Endothelial cell of umbilical vein (primary cell): Measurements from ENCODE around the gene POLD3. TPM values are rescaled to one million over a fixed set of nuclear protein-coding genes. Genes with fewer than 3 reads are reported as not detected.

Experiments
- BruUV-seq: library from RNA; stranded (reverse); fragments of 400-500 nt; replicated peaks from 2 replicates; lab custom pipeline; 2021; lab: Mats Ljungman, UMichigan
- CTCF ChIA-PET: fragments of 300-600, 350-600 bp; sonication (Branson Sonifier 250); formaldehyde crosslinking; loops from one replicate; lab custom pipeline; 2021; ENCODE audit warnings: antibody characterized with exemption, inconsistent platforms; lab: Charles Lee
- POLR2A ChIA-PET: fragments of 300-600, 350-600 bp; sonication (Branson Sonifier 250); formaldehyde crosslinking; loops from one replicate; lab custom pipeline; 2021; ENCODE audit warnings: antibody characterized with exemption, inconsistent platforms; lab: Charles Lee
- DNase-seq: peaks from one replicate; pipeline ENCODE4 v3.0.0-alpha.2; 2011; ENCODE audit warnings: low read depth, low spot score
- FAIRE-seq: peaks from 2 replicates; lab custom pipeline; 2011; peaks lifted over from hg19 to GRCh38; lab: Jason Lieb, UNC
- H2AFZ ChIP-seq: 2 replicates; pipeline ENCODE4 v1.6.0; 2012; ENCODE audit warnings: low read depth, low read length, control low read depth, inconsistent platforms
- H3K27ac ChIP-seq: 2 replicates; pipeline ENCODE4 v1.5.1; 2011; ENCODE audit warnings: low read depth, mild to moderate bottlenecking, control low read depth, low read length, moderate library complexity; ENCODE audit not compliant: insufficient read depth
- H3K27me3 ChIP-seq, 2 experiments: 2 replicates each; pipeline versions ENCODE4 v1.6.0 to v1.6.1; 2011; ENCODE audit warnings: low read length in 2 of 2, mixed read lengths in 1 of 2; ENCODE audit not compliant: control insufficient read depth in 2 of 2, insufficient read depth in 2 of 2
- H3K36me3 ChIP-seq, 2 experiments: 2 replicates in 1 of 2; 3 replicates in 1 of 2; pipeline ENCODE4 v1.5.1; 2011; ENCODE audit warnings: low read length in 2 of 2, mild to moderate bottlenecking in 1 of 2, moderate library complexity in 1 of 2; ENCODE audit not compliant: control insufficient read depth in 2 of 2, insufficient read depth in 2 of 2; ENCODE audit errors: extremely low read depth in 1 of 2
- H3K4me1 ChIP-seq: 3 replicates; pipeline ENCODE4 v1.5.1; 2011; ENCODE audit warnings: mild to moderate bottlenecking, low read length; ENCODE audit not compliant: control insufficient read depth, insufficient read depth; ENCODE audit errors: extremely low read depth
- H3K4me2 ChIP-seq: 2 replicates; pipeline ENCODE4 v1.6.1; 2011; ENCODE audit warnings: low read length, control low read depth, mixed read lengths; ENCODE audit not compliant: insufficient read depth
- H3K4me3 ChIP-seq, 3 experiments: fragments of 200-600 bp in 1 of 3; sonication (generic), shearing (Covaris generic) in 1 of 3; replicated peaks in 1 of 3; 2 replicates each; pipeline ENCODE4 v1.5.1; 2011 to 2016; ENCODE audit warnings: control low read depth in 3 of 3, low read length in 3 of 3, mild to moderate bottlenecking in 2 of 3, inconsistent platforms in 1 of 3, low read depth in 1 of 3, moderate library complexity in 1 of 3; ENCODE audit not compliant: insufficient read depth in 1 of 3
- H3K79me2 ChIP-seq: 2 replicates; pipeline ENCODE4 v1.6.0; 2012; ENCODE audit warnings: low read length, inconsistent platforms; ENCODE audit not compliant: control insufficient read depth, insufficient read depth
- H3K9ac ChIP-seq: replicated peaks from 2 replicates; pipeline ENCODE3; 2011; ENCODE audit warnings: low read length, control low read depth; ENCODE audit not compliant: insufficient read depth; ENCODE audit errors: extremely low read depth
- H3K9me1 ChIP-seq: replicated peaks from 3 replicates; pipeline ENCODE4 v1.6.0; 2011; ENCODE audit warnings: mild to moderate bottlenecking, low read length; ENCODE audit not compliant: control insufficient read depth, insufficient read depth; ENCODE audit errors: extremely low read depth
- H3K9me3 ChIP-seq: replicated peaks from 2 replicates; pipeline ENCODE4 v1.5.1; 2012; ENCODE audit warnings: low read length, inconsistent platforms; ENCODE audit not compliant: control insufficient read depth, insufficient read depth
- H4K20me1 ChIP-seq: replicated peaks from 2 replicates; pipeline ENCODE3; 2011; ENCODE audit warnings: mild to moderate bottlenecking, low read length; ENCODE audit not compliant: control insufficient read depth, insufficient read depth; ENCODE audit errors: extremely low read depth
- CTCF ChIP-seq, 2 donors: IDR thresholded peaks; 1 replicate in 1 of 2; 2 replicates in 1 of 2; pipeline ENCODE4 v1.5.1; 2011; ENCODE audit warnings: low read length in 2 of 2, mild to moderate bottlenecking in 2 of 2, moderate library complexity in 2 of 2, control low read depth in 1 of 2, inconsistent platforms in 1 of 2, low read depth in 1 of 2; ENCODE audit not compliant: insufficient read depth in 1 of 2; ENCODE audit errors: extremely low read depth in 1 of 2
- FOS ChIP-seq: IDR thresholded peaks from 2 replicates; pipeline ENCODE4 v1.6.1; 2011; ENCODE audit warnings: mild to moderate bottlenecking, low read length, moderate library complexity, borderline replicate concordance; ENCODE audit not compliant: insufficient read depth
- MYC ChIP-seq: IDR thresholded peaks from one replicate; pipeline ENCODE4 v1.6.1; 2011; ENCODE audit warnings: mild to moderate bottlenecking, low read depth, low read length
- POLR2A ChIP-seq: IDR thresholded peaks from 2 replicates; pipeline ENCODE4 v1.6.1; 2012; ENCODE audit warnings: low read depth, mild to moderate bottlenecking, control low read depth, low read length
- POLR2AphosphoS5 ChIP-seq: IDR thresholded peaks from 2 replicates; pipeline ENCODE4 v1.6.1; 2012; ENCODE audit warnings: low read depth, mild to moderate bottlenecking, control low read depth, low read length, moderate library complexity; ENCODE audit not compliant: insufficient read depth
- dilution Hi-C: fragments of 300-500 bp; cut with MboI; formaldehyde crosslinking; loops from one replicate; pipeline ENCODE4 v1.15.0; 2019; ENCODE audit warnings: low sequenced_read_pairs; ENCODE audit not compliant: extremely low pct_ligation_motif_present
- intact Hi-C: fragments of 100-400 bp; cut with micrococcal nuclease; formaldehyde crosslinking; loops from one replicate; pipeline ENCODE4 v1.10.0; 2022
- polyA plus RNA-seq, 4 experiments: library from polyadenylated mRNA; depleted of rRNA in 3 of 4; stranded (reverse) in 3 of 4; unstranded in 1 of 4; fragments of >200 nt; gene quantifications; 2 replicates each; pipeline versions ENCODE4 v1.2.1 to v1.2.3, GENCODE V29; 2011 to 2012; ENCODE audit warnings: missing spikeins in 1 of 4
- total RNA-seq: library from RNA; stranded (reverse); gene quantifications from 2 replicates; pipeline ENCODE4 v1.2.3, GENCODE V29; 2021

POLD3 gene
- total and polyA plus RNA-seq, 2 donors (not counting 3 experiments of a cell fraction or from before 2014, with no cell fraction given), result 8.9 to 25.2 TPM

GRCh38 chr11:74633406-74634393, 41.3 kb downstream of the POLD3 start:
- Histone ChIP-seq H3K4me2 (no peak overlapping the region), H3K9me1 (no peaks in the 10 kb centered on the region), H3K27ac (no peak overlapping the region), H3K36me3 (peaks cover 1 to 12% of the 10 kb centered on the region in 2 experiments), H3K9ac (no peak overlapping the region), H4K20me1 (no peaks in the 10 kb centered on the region), H3K4me3 (no peak overlapping the region), H3K79me2 (no peaks in the 10 kb centered on the region), H3K4me1 (peaks cover 12% of the 10 kb centered on the region), H3K27me3 (no peaks in the 10 kb centered on the region), H2AFZ (no peak overlapping the region), H3K9me3 (no peaks in the 10 kb centered on the region)
- FAIRE-seq (no peak), DNase-seq (no peak)
- TF ChIP-seq POLR2AphosphoS5 (no peak), MYC (no peak), CTCF (IDR thresholded peaks at IDR 0.05; ENCODE audit: extremely low read depth in 1 of 2, insufficient read depth in 1 of 2, low read depth in 1 of 2, low read length in 2 of 2) (no peak), POLR2A (no peak), FOS (no peak)
- ChIA-PET CTCF (interaction anchor here (1.3 to 2.9 kb wide), 6 partner anchors 9 to 106 kb away, joined by 3 to 13 read pairs (median 5); no protein-coding TSS in a partner anchor), POLR2A (no interaction called here)
- dilution Hi-C loops (no loop called here), intact Hi-C loops (no loop called here)
- BruUV-seq, result no TSS peak
